Measurements from ENCODE around the gene TPK1.

GRCh38 chr7:144791488-144791887 lies 44.4 kb downstream of the TPK1 start:
- TF ChIP-seq, protein P1, sequence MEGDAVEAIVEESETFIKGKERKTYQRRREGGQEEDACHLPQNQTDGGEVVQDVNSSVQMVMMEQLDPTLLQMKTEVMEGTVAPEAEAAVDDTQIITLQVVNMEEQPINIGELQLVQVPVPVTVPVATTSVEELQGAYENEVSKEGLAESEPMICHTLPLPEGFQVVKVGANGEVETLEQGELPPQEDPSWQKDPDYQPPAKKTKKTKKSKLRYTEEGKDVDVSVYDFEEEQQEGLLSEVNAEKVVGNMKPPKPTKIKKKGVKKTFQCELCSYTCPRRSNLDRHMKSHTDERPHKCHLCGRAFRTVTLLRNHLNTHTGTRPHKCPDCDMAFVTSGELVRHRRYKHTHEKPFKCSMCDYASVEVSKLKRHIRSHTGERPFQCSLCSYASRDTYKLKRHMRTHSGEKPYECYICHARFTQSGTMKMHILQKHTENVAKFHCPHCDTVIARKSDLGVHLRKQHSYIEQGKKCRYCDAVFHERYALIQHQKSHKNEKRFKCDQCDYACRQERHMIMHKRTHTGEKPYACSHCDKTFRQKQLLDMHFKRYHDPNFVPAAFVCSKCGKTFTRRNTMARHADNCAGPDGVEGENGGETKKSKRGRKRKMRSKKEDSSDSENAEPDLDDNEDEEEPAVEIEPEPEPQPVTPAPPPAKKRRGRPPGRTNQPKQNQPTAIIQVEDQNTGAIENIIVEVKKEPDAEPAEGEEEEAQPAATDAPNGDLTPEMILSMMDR (conservative IDR thresholded peaks at IDR 0.05 in 1 of 2, IDR thresholded peaks at IDR 0.05 in 1 of 2; ENCODE audit: low read depth in 1 of 2, low read length in 2 of 2) = no peak
- TF ChIP-seq EZH2 (IDR thresholded peaks at IDR 0.05; ENCODE audit: low read length, missing control alignments) = no peak
